CD14-positive monocyte (primary cell): ENCODE data around the gene MSH4. TPM values are rescaled to one million over a fixed set of nuclear protein-coding genes. Genes with fewer than 3 reads are reported as not detected.
"Not testable (repeated sequence)": the region's sequence is repeated elsewhere in the genome, so short reads cannot be mapped to it uniquely, and the experiment has no call there.

ENCODE experiments used
- DNase-seq, 3 donors: peaks; one replicate each; pipeline ENCODE4 v3.0.0-alpha.2; 2011 to 2022
- H2AFZ ChIP-seq: 2 replicates; pipeline ENCODE4 v1.6.0; 2012; ENCODE audit warnings: mild to moderate bottlenecking, low read depth, low read length, inconsistent platforms; ENCODE audit not compliant: insufficient read depth, poor library complexity, severe bottlenecking
- H3K27ac ChIP-seq, 2 donors: 1 replicate in 1 of 2; 2 replicates in 1 of 2; pipeline ENCODE4 v1.5.1; 2012 to 2013; ENCODE audit warnings: low read length in 2 of 2, control low read depth in 1 of 2, inconsistent platforms in 1 of 2, low read depth in 1 of 2, mild to moderate bottlenecking in 1 of 2
- H3K27me3 ChIP-seq, 2 donors: one replicate each; pipeline versions ENCODE4 v1.6.0 to v1.6.1; 2011 to 2013; ENCODE audit warnings: low read length in 2 of 2; ENCODE audit not compliant: control insufficient read depth in 2 of 2, insufficient read depth in 2 of 2
- H3K36me3 ChIP-seq, 2 donors: replicated peaks in 1 of 2; 1 replicate in 1 of 2; 2 replicates in 1 of 2; pipeline versions ENCODE4 v1.5.1 to v1.6.1; 2012 to 2013; ENCODE audit warnings: low read length in 2 of 2, control low read depth in 1 of 2, inconsistent platforms in 1 of 2, mild to moderate bottlenecking in 1 of 2; ENCODE audit not compliant: insufficient read depth in 2 of 2, control insufficient read depth in 1 of 2
- H3K4me1 ChIP-seq, 2 donors: 1 replicate in 1 of 2; 2 replicates in 1 of 2; pipeline versions ENCODE4 v1.5.1 to v1.6.1; 2012 to 2013; ENCODE audit warnings: low read length in 2 of 2, control low read depth in 1 of 2, inconsistent platforms in 1 of 2, mild to moderate bottlenecking in 1 of 2, moderate library complexity in 1 of 2; ENCODE audit not compliant: insufficient read depth in 2 of 2, control insufficient read depth in 1 of 2
- H3K4me2 ChIP-seq: replicated peaks from 2 replicates; pipeline ENCODE3; 2012; ENCODE audit warnings: low read length, moderate library complexity, mild to moderate bottlenecking; ENCODE audit not compliant: poor library complexity, severe bottlenecking; ENCODE audit errors: extremely low read depth
- H3K4me3 ChIP-seq, 3 experiments: fragments of 200-600 bp in 1 of 3; sonication (generic) in 1 of 3; replicated peaks in 1 of 3; 1 replicate in 2 of 3; 2 replicates in 1 of 3; pipeline ENCODE4 v1.5.1; 2011 to 2013; ENCODE audit warnings: low read length in 3 of 3, mild to moderate bottlenecking in 3 of 3, control low read depth in 2 of 3, low read depth in 2 of 3, inconsistent platforms in 1 of 3, moderate library complexity in 1 of 3
- H3K79me2 ChIP-seq: 2 replicates; pipeline ENCODE4 v1.6.0; 2012; ENCODE audit warnings: mild to moderate bottlenecking, control low read depth, inconsistent platforms, low read length, moderate library complexity; ENCODE audit not compliant: insufficient read depth
- H3K9ac ChIP-seq: 2 replicates; pipeline ENCODE4 v1.6.0; 2017; ENCODE audit warnings: low read length, mild to moderate bottlenecking; ENCODE audit not compliant: insufficient read depth, poor library complexity, severe bottlenecking
- H3K9me3 ChIP-seq, 2 donors: replicated peaks in 1 of 2; 1 replicate in 1 of 2; 2 replicates in 1 of 2; pipeline versions ENCODE4 v1.5.1 to v1.6.1; 2012 to 2013; ENCODE audit warnings: low read length in 2 of 2, control low read depth in 1 of 2; ENCODE audit not compliant: control insufficient read depth in 1 of 2, insufficient read depth in 1 of 2
- H4K20me1 ChIP-seq: 2 replicates; pipeline ENCODE4 v1.6.0; 2012; ENCODE audit warnings: mild to moderate bottlenecking, low read length, control low read depth, moderate library complexity; ENCODE audit not compliant: insufficient read depth
- H3K27ac Mint-ChIP-seq, 7 donors: one replicate each; pipeline ENCODE4 v1.8.0; 2020; ENCODE audit warnings: mild to moderate bottlenecking in 7 of 7, mixed read lengths in 7 of 7, moderate library complexity in 6 of 7, inconsistent platforms in 2 of 7
- H3K27me3 Mint-ChIP-seq, 3 donors: one replicate each; pipeline ENCODE4 v1.8.0; 2021 to 2022; ENCODE audit warnings: low read depth in 3 of 3, mild to moderate bottlenecking in 3 of 3, mixed read lengths in 3 of 3, moderate library complexity in 3 of 3, inconsistent platforms in 1 of 3
- H3K36me3 Mint-ChIP-seq, 2 donors: one replicate each; pipeline ENCODE4 v1.8.0; 2020; ENCODE audit warnings: mixed read lengths in 2 of 2, inconsistent platforms in 1 of 2, mild to moderate bottlenecking in 1 of 2
- H3K4me1 Mint-ChIP-seq: one replicate; pipeline ENCODE4 v1.8.0; 2020; ENCODE audit warnings: mild to moderate bottlenecking, mixed read lengths
- H3K4me3 Mint-ChIP-seq, 2 donors: one replicate each; pipeline ENCODE4 v1.8.0; 2020; ENCODE audit warnings: mild to moderate bottlenecking in 2 of 2, mixed read lengths in 2 of 2, moderate library complexity in 1 of 2
- H3K9me3 Mint-ChIP-seq, 7 donors: one replicate each; pipeline ENCODE4 v1.8.0; 2020 to 2022; ENCODE audit warnings: mixed read lengths in 7 of 7, mild to moderate bottlenecking in 6 of 7, moderate library complexity in 6 of 7, inconsistent platforms in 2 of 7
- WGBS: methylation state at CpG from one replicate; pipeline ENCODE4 v1.1.5; 2013; ENCODE audit warnings: missing lambda C conversion rate; ENCODE audit not compliant: insufficient coverage; 5-methylcytosine and 5-hydroxymethylcytosine counted together
- intact Hi-C, 2 donors: fragments of 100-400 bp; cut with micrococcal nuclease; formaldehyde crosslinking; loops; one replicate each; pipeline versions ENCODE4 v1.15.0 to v1.15.1; 2023
- polyA plus RNA-seq, 3 donors: library from polyadenylated mRNA; depleted of rRNA in 1 of 3; unstranded in 2 of 3; stranded (reverse) in 1 of 3; fragments of 300-500 nt in 2 of 3; fragments of >200 nt in 1 of 3; fragmentation: Illumina TruSeq in 2 of 3; gene quantifications; 1 replicate in 2 of 3; 2 replicates in 1 of 3; pipeline ENCODE4 v1.2.3, GENCODE V29; 2012 to 2021
- TF ChIP-seq, protein P1 (sequence below): fragments of 200-600 bp; IDR thresholded peaks from one replicate; pipeline ENCODE4 v1.8.0; 2022; ENCODE audit warnings: antibody characterized with exemption, mild to moderate bottlenecking

Gene MSH4
- polyA plus RNA-seq, 3 donors, result 0.07 TPM; not detected in 2

- H3K27ac ChIP-seq, result no peak overlapping the region
- no peaks in the 10 kb centered on the region for H3K27me3 ChIP-seq
- H3K36me3 ChIP-seq, result peaks cover 52 to 67% of the 10 kb centered on the region in 2 donors
- Mint-ChIP-seq H3K27ac (peak overlapping the region in 2 of 7 donors; percentile 29 to 66), H3K9me3 (no peaks in the 10 kb centered on the region), H3K36me3 (peaks cover 45 to 69% of the 10 kb centered on the region in 2 donors), H3K4me1 (no peaks in the 10 kb centered on the region), H3K4me3 (no peak overlapping the region), H3K27me3 (no peaks in the 10 kb centered on the region)
- H2AFZ ChIP-seq, result no peak overlapping the region
- TF ChIP-seq, protein P1, sequence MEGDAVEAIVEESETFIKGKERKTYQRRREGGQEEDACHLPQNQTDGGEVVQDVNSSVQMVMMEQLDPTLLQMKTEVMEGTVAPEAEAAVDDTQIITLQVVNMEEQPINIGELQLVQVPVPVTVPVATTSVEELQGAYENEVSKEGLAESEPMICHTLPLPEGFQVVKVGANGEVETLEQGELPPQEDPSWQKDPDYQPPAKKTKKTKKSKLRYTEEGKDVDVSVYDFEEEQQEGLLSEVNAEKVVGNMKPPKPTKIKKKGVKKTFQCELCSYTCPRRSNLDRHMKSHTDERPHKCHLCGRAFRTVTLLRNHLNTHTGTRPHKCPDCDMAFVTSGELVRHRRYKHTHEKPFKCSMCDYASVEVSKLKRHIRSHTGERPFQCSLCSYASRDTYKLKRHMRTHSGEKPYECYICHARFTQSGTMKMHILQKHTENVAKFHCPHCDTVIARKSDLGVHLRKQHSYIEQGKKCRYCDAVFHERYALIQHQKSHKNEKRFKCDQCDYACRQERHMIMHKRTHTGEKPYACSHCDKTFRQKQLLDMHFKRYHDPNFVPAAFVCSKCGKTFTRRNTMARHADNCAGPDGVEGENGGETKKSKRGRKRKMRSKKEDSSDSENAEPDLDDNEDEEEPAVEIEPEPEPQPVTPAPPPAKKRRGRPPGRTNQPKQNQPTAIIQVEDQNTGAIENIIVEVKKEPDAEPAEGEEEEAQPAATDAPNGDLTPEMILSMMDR, result no peak
- DNase-seq, result no peak
- H4K20me1 ChIP-seq, result peaks cover 44% of the 10 kb centered on the region
- WGBS, result 94% methylated on average over 4 of the region's 6 CpGs
- H3K4me1 ChIP-seq, result no peaks in the 10 kb centered on the region
- intact Hi-C loops, result no loop called here
- H3K79me2 ChIP-seq, result peaks cover 11% of the 10 kb centered on the region
- no peak overlapping the region for H3K9ac ChIP-seq
- no peak overlapping the region for H3K4me2 ChIP-seq
- no peaks in the 10 kb centered on the region for H3K9me3 ChIP-seq
- H3K4me3 ChIP-seq, result no peak overlapping the region
These were observed 549 bp downstream of the MSH4 start for GRCh38 chr1:75797273-75797588.

DNA sequence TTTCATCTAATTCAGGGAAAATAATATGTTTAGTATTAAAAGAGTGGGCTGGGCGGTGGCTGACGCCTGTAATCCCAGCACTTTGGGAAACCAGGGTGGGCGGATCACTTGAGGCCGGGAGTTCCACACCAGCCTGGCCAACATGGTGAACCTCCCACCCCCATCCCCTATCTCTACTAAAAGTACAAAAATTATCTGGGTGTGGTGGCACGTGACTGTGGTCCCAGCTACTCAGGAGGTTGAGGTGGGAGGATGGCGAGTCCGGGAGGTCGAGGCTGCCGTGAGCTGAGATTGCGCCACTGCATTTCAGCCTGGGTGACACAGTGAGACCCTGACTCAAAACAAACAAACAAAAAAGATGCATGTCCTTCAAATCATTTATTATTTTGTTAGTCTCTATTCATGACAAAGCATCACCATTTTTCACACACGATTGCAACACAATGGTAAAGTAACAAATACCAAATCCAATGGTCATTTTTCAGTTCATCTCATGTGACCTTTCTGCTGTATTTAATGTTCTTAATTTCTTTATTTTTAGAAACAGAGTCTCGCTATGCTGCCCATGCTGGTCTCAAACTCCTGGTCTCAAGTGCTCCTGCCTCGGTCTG is 1.0 kb downstream of the MSH4 start:
- no peak overlapping the region for H3K4me3 ChIP-seq
- TF ChIP-seq, protein P1, result no peak
- DNase-seq, result no peak
- Mint-ChIP-seq H3K4me3 (no peak overlapping the region), H3K36me3 (peaks cover 41 to 64% of the 10 kb centered on the region in 2 donors), H3K27ac (peak overlapping the region in 1 of 7 donors; percentile 46), H3K9me3 (no peaks in the 10 kb centered on the region), H3K4me1 (no peaks in the 10 kb centered on the region), H3K27me3 (no peaks in the 10 kb centered on the region)
- H3K4me2 ChIP-seq, result no peak overlapping the region
- H3K27me3 ChIP-seq, result no peaks in the 10 kb centered on the region
- intact Hi-C loops, result no loop called here
- 87% methylated on average over 3 of the region's 13 CpGs for WGBS
- no peak overlapping the region for H3K9ac ChIP-seq
- peaks cover 47 to 62% of the 10 kb centered on the region in 2 donors for H3K36me3 ChIP-seq
- no peak overlapping the region for H2AFZ ChIP-seq
- H3K79me2 ChIP-seq, result peaks cover 11% of the 10 kb centered on the region
- H3K4me1 ChIP-seq, result no peaks in the 10 kb centered on the region
- no peaks in the 10 kb centered on the region for H3K9me3 ChIP-seq
- peaks cover 39% of the 10 kb centered on the region for H4K20me1 ChIP-seq
- H3K27ac ChIP-seq, result no peak overlapping the region

DNA sequence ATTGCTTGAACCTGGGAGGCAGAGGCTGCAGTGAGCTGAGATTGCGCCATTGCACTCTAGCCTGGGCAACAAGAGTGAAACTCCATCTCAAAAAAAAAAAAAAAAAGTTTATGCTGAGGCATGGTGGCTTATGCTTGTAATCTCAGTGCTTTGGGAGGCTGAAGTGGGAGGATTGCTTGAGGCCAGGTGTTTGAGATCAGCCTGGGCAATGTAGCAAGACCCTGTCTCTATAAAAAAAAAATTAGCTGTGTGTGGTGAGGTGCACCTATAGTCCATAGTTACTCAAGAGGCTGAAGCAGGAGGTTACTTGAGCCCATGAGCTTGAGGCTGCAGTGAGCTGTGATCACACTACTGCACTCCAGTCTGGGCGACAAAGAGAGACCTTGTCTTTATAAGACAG is 4.8 kb downstream of the MSH4 start:
- H3K27ac Mint-ChIP-seq, H3K27me3 Mint-ChIP-seq, H3K4me3 Mint-ChIP-seq, H2AFZ ChIP-seq, H3K79me2 ChIP-seq, H3K9me3 Mint-ChIP-seq, H3K9me3 ChIP-seq, H3K4me3 ChIP-seq, intact Hi-C loops, H3K27ac ChIP-seq, H3K27me3 ChIP-seq, H3K4me1 Mint-ChIP-seq, H3K4me2 ChIP-seq, H4K20me1 ChIP-seq, H3K4me1 ChIP-seq, H3K9ac ChIP-seq, DNase-seq: not testable (repeated sequence)
- peaks cover 12 to 26% of the 10 kb centered on the region in 2 donors for H3K36me3 Mint-ChIP-seq
- peaks cover 10 to 25% of the 10 kb centered on the region in 2 donors for H3K36me3 ChIP-seq
- WGBS, result no CpG with 5 or more reads among the region's 2 CpGs
